HG03108 (cell line): ENCODE results near the gene BCL11A.

Experiments used
- ATAC-seq: cut with Tn5 transposase; IDR thresholded peaks from one replicate; pipeline ENCODE4 v1.9.1; 2021; ENCODE audit warnings: moderate library complexity; ENCODE audit not compliant: unreplicated experiment

The BCL11A gene

GRCh38 chr2:60553495-60554073 is at the start of gene BCL11A:
BCL11A (minus strand) TSS chr2:60553654; CDS start chr2:60553270, 384 bp downstream.
- ATAC-seq: no peak

- no peak for ATAC-seq
Measured at GRCh38 chr2:60602828-60603532, 49.5 kb upstream of the BCL11A start.

GRCh38 chr2:60602388-60602787 is 48.9 kb upstream of the BCL11A start:
- no peak for ATAC-seq

GRCh38 chr2:60598271-60598670 is 44.8 kb upstream of the BCL11A start:
- ATAC-seq: no peak

GRCh38 chr2:60597346-60597745 is 43.9 kb upstream of the BCL11A start:
- no peak for ATAC-seq

GRCh38 chr2:60596411-60596810 is 43.0 kb upstream of the BCL11A start:
- ATAC-seq: no peak

GRCh38 chr2:60595953-60596352 is 42.5 kb upstream of the BCL11A start:
- ATAC-seq: no peak

GRCh38 chr2:60589104-60589503 is 35.6 kb upstream of the BCL11A start:
- no peak for ATAC-seq

GRCh38 chr2:60586081-60586480 is 32.6 kb upstream of the BCL11A start:
- no peak for ATAC-seq

GRCh38 chr2:60585276-60585675 is 31.8 kb upstream of the BCL11A start:
- no peak for ATAC-seq

GRCh38 chr2:60583604-60584003 is 30.1 kb upstream of the BCL11A start:
- ATAC-seq: no peak

- ATAC-seq: peak; percentile 93
Measured at GRCh38 chr2:60581433-60582282, 28.2 kb upstream of the BCL11A start.

GRCh38 chr2:60577682-60578283 is 24.3 kb upstream of the BCL11A start:
- ATAC-seq: no peak

GRCh38 chr2:60573251-60573650 is 19.8 kb upstream of the BCL11A start:
- no peak for ATAC-seq

GRCh38 chr2:60570251-60570650 is 16.8 kb upstream of the BCL11A start:
- ATAC-seq: no peak

- no peak for ATAC-seq
Measured at GRCh38 chr2:60569680-60570111, 16.2 kb upstream of the BCL11A start.

- no peak for ATAC-seq
Measured at GRCh38 chr2:60567919-60568768, 14.7 kb upstream of the BCL11A start.

GRCh38 chr2:60567096-60567495 is 13.6 kb upstream of the BCL11A start:
- ATAC-seq: no peak

- ATAC-seq: no peak
Measured at GRCh38 chr2:60565472-60565871, 12.0 kb upstream of the BCL11A start.
